Stomach (tissue), 9 donors: ENCODE data around the gene RAPH1. TPM values are rescaled to one million over a fixed set of nuclear protein-coding genes. Genes with fewer than 3 reads are reported as not detected.

ENCODE experiments used
- DNase-seq, 2 donors: peaks; one replicate each; pipeline versions ENCODE4 v3.0.0 to v3.0.0-alpha.2; 2013 to 2019
- H3K27ac ChIP-seq, 5 donors: fragments of 200-600 bp in 4 of 5; sonication (generic) in 4 of 5; one replicate each; pipeline ENCODE4 v1.5.1; 2013 to 2019; ENCODE audit warnings: mild to moderate bottlenecking in 1 of 5, moderate library complexity in 1 of 5
- H3K27me3 ChIP-seq, 3 donors: fragments of 200-600 bp; sonication (generic); one replicate each; pipeline ENCODE4 v1.5.1; 2017 to 2019; ENCODE audit warnings: mixed run types in 1 of 3
- H3K36me3 ChIP-seq, 4 donors: fragments of 200-600 bp; sonication (generic); 1 replicate in 3 of 4; 2 replicates in 1 of 4; pipeline ENCODE4 v1.5.1; 2016 to 2019
- H3K4me1 ChIP-seq, 4 donors: fragments of 200-600 bp; sonication (generic); one replicate each; pipeline ENCODE4 v1.5.1; 2016 to 2019
- H3K4me3 ChIP-seq, 4 donors: fragments of 200-600 bp; sonication (generic) in 3 of 4; one replicate each; pipeline ENCODE4 v1.5.1; 2016 to 2019; ENCODE audit warnings: mild to moderate bottlenecking in 1 of 4
- H3K9me3 ChIP-seq, 4 donors: fragments of 200-600 bp; sonication (generic); one replicate each; pipeline ENCODE4 v1.5.1; 2016 to 2019
- EP300 ChIP-seq: sonication (generic); formaldehyde crosslinking; IDR thresholded peaks from one replicate; pipeline ENCODE4 v1.6.1; 2017; ENCODE audit warnings: antibody characterized with exemption
- POLR2A ChIP-seq, 4 donors: fragments of 450-650 bp; IDR thresholded peaks; one replicate each; pipeline ENCODE4 v1.6.1; 2016; ENCODE audit warnings: antibody characterized with exemption in 4 of 4, control low read depth in 2 of 4, mild to moderate bottlenecking in 1 of 4, moderate library complexity in 1 of 4
- POLR2AphosphoS5 ChIP-seq, 3 donors: sonication (generic); formaldehyde crosslinking; IDR thresholded peaks; one replicate each; pipeline ENCODE4 v1.6.1; 2016; ENCODE audit warnings: antibody characterized with exemption in 3 of 3
- whole genome bisulfite sequencing, 5 donors: extraction: QIAGEN DNeasy Blood & Tissue Kit in 3 of 5; methylation state at CpG; one replicate each; pipeline versions ENCODE4 v1.1.5 to v1.1.7; 2013 to 2018; 5-methylcytosine and 5-hydroxymethylcytosine counted together
- intact Hi-C: fragments of 100-400 bp; cut with DNase I; formaldehyde crosslinking; loops from one replicate; pipeline ENCODE4 v1.15.1; 2023; ENCODE audit warnings: low total_unique reads
- polyA plus RNA-seq, 3 donors: library from polyadenylated mRNA; stranded (reverse); fragments of 200-250 nt; gene quantifications; one replicate each; pipeline ENCODE4 v1.2.3, GENCODE V29; 2013
- total RNA-seq, 5 donors: library from RNA; depleted of rRNA; stranded (reverse); fragments of >200 nt; gene quantifications; one replicate each; pipeline versions ENCODE4 v1.1.0 to v1.2.3, GENCODE V29; 2014 to 2016
- TF ChIP-seq, protein P1 (sequence below), 7 experiments: fragments of 450-650 bp in 4 of 7; fragments of 200-600 bp in 3 of 7; sonication (generic) in 3 of 7; IDR thresholded peaks; one replicate each; pipeline ENCODE4 v1.5.1; 2016 to 2019; ENCODE audit warnings: antibody characterized with exemption in 7 of 7, control low read depth in 2 of 7, mild to moderate bottlenecking in 1 of 7
- donor health status: healthy with polysubstance abuse.
- donor health status: Bipolar disorder and iron deficiency.
- donor health status: healthy.

Gene RAPH1
- total and polyA plus RNA-seq, 8 donors, result 2.5 to 1,062 (median 17.7) TPM

GRCh38 chr2:203535784-203536585 is 884 bp upstream of the RAPH1 start:
- H3K4me1 ChIP-seq, result peaks cover 3 to 38% (median 27%) of the 10 kb centered on the region in 4 donors
- peak overlapping the region; percentile 89 to 99 (median 96) for H3K4me3 ChIP-seq
- H3K27me3 ChIP-seq, result peaks cover 0 to 7% (median 0%) of the 10 kb centered on the region in 3 donors
- TF ChIP-seq, protein P1, sequence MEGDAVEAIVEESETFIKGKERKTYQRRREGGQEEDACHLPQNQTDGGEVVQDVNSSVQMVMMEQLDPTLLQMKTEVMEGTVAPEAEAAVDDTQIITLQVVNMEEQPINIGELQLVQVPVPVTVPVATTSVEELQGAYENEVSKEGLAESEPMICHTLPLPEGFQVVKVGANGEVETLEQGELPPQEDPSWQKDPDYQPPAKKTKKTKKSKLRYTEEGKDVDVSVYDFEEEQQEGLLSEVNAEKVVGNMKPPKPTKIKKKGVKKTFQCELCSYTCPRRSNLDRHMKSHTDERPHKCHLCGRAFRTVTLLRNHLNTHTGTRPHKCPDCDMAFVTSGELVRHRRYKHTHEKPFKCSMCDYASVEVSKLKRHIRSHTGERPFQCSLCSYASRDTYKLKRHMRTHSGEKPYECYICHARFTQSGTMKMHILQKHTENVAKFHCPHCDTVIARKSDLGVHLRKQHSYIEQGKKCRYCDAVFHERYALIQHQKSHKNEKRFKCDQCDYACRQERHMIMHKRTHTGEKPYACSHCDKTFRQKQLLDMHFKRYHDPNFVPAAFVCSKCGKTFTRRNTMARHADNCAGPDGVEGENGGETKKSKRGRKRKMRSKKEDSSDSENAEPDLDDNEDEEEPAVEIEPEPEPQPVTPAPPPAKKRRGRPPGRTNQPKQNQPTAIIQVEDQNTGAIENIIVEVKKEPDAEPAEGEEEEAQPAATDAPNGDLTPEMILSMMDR (IDR thresholded peaks at IDR 0.05), result no peak
- no peak for TF ChIP-seq POLR2AphosphoS5 (IDR thresholded peaks at IDR 0.05)
- no peak for TF ChIP-seq POLR2A (IDR thresholded peaks at IDR 0.05)
- no peak for TF ChIP-seq EP300
- H3K27ac ChIP-seq, result peak overlapping the region; percentile 88 to 99 (median 95)
- peak in 1 of 2 donors; percentile 23 for DNase-seq
- peaks cover 0 to 7% (median 0%) of the 10 kb centered on the region in 4 donors for H3K9me3 ChIP-seq
- H3K36me3 ChIP-seq, result no peaks in the 10 kb centered on the region
- intact Hi-C loops, result no loop called here
- 7 to 14% (median 10%) methylated on average over 14 of the region's 14 CpGs for WGBS, 5 donors

DNA sequence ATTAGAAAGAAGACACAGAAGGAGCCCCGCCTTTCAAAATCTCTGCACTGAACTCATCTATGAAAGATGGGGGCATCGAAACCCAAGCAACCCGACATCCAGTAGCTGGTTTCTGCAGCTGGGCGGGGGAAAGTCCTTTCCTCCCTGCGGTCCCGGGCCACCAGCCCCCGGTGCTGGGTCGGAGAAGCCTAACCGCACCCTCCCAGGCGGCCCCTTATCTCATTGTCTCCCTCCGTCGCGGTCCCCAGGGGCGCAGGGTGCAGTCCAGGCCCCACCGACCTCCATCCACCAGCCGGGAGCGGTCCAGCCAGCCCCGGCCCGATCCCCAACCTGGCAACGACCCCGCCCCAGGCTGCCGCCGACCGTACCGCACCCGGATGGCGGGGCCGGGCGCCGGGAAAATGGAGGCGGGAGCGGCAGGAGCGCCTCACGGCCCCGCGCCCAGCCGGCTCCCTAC is 452 bp downstream of the RAPH1 start:
- H3K4me1 ChIP-seq, result peaks cover 3 to 42% (median 27%) of the 10 kb centered on the region in 4 donors
- H3K27ac ChIP-seq, result peak overlapping the region; percentile 93 to 99 (median 97)
- TF ChIP-seq, protein P1 (IDR thresholded peaks at IDR 0.05), result no peak
- TF ChIP-seq EP300, result no peak
- no peak for TF ChIP-seq POLR2A (IDR thresholded peaks at IDR 0.05)
- no peak for TF ChIP-seq POLR2AphosphoS5 (IDR thresholded peaks at IDR 0.05)
- peak overlapping the region; percentile 89 to 99 (median 96) for H3K4me3 ChIP-seq
- H3K27me3 ChIP-seq, result peaks cover 0 to 7% (median 0%) of the 10 kb centered on the region in 3 donors
- intact Hi-C loops, result no loop called here
- peaks cover 0 to 7% (median 0%) of the 10 kb centered on the region in 4 donors for H3K9me3 ChIP-seq
- no peaks in the 10 kb centered on the region for H3K36me3 ChIP-seq
- 0 to 1% (median 0%) methylated on average over 14 to 37 of the region's 37 CpGs for WGBS, 5 donors
- DNase-seq, result no peak

DNA sequence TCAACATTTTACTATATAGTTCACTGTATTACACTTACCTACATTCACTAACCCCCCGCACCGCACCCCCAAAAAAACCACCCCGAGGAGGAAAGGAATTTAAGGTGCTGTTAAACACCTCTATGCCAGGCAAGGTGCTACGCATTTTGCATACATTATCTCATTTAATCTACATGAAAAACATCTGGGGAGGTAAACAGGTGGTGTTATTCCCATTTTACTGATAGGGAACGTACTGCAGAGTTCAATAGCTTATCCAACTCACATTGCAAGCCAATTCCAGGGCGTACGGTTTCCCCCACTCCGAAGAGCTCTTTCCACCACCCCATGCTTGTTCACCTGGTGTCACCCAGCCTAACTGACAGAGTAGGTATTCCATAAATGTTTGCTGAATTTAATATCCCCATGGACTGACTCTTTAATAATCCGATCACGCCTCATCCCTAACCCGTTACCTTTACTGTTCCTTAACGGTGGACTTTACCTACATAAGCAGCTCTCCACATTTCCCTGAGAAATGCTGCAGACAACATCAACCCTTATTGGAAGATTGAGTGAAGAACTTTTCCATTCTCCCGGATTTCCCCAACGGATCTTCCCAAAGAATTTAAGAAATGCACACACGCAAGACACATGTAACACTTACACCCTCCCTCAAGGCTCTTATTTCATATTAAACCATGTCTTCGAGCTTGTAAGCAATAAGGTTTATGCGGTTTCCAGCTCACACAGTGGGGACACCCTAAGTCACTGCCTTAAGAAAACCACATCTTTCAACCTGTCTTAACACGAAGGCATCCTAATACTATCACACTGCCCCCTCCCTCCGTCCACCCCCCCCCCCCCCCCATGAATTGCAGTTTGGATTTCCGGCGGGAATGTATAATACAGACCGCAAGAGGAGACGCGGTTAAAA is 1.2 kb downstream of the RAPH1 start:
- peaks cover 3 to 42% (median 27%) of the 10 kb centered on the region in 4 donors for H3K4me1 ChIP-seq
- H3K9me3 ChIP-seq, result peaks cover 0 to 7% (median 0%) of the 10 kb centered on the region in 4 donors
- no peaks in the 10 kb centered on the region for H3K36me3 ChIP-seq
- peaks cover 0 to 7% (median 0%) of the 10 kb centered on the region in 3 donors for H3K27me3 ChIP-seq
- intact Hi-C loops, result no loop called here
- DNase-seq, result peak in 1 of 2 donors; percentile 64
- 3 to 6% (median 4%) methylated on average over 24 of the region's 24 CpGs for WGBS, 5 donors
- H3K27ac ChIP-seq, result peak overlapping the region; percentile 19 to 99 (median 95)
- H3K4me3 ChIP-seq, result peak overlapping the region; percentile 89 to 99 (median 96)
- TF ChIP-seq EP300 (no peak), POLR2A (IDR thresholded peaks at IDR 0.05) (no peak), POLR2AphosphoS5 (IDR thresholded peaks at IDR 0.05) (no peak)
- TF ChIP-seq, protein P1 (IDR thresholded peaks at IDR 0.05), result no peak
